Keratinocyte (primary cell): ENCODE measurements around the gene MAGEA2B. TPM values are rescaled to one million over a fixed set of nuclear protein-coding genes. Genes with fewer than 3 reads are reported as not detected.
"Not testable (repeated sequence)": the region's sequence is repeated elsewhere in the genome, so short reads cannot be mapped to it uniquely, and the experiment has no call there.

Experiments
- DNase-seq: peaks from one replicate; pipeline ENCODE4 v3.0.0-alpha.2; 2011; ENCODE audit warnings: low read depth, missing footprints, low spot score
- FAIRE-seq: peaks from 2 replicates; lab custom pipeline; 2011; peaks lifted over from hg19 to GRCh38; lab: Jason Lieb, UNC
- H2AFZ ChIP-seq: 2 replicates; pipeline ENCODE4 v1.6.0; 2012; ENCODE audit warnings: low read length, control low read depth, inconsistent platforms; ENCODE audit not compliant: control insufficient read depth
- H3K27ac ChIP-seq: 2 replicates; pipeline ENCODE4 v1.5.1; 2011; ENCODE audit warnings: low read length; ENCODE audit not compliant: control insufficient read depth, insufficient read depth
- H3K27me3 ChIP-seq: 3 replicates; pipeline ENCODE4 v1.6.0; 2011; ENCODE audit warnings: low read length; ENCODE audit not compliant: control insufficient read depth, insufficient read depth; ENCODE audit errors: extremely low read depth
- H3K36me3 ChIP-seq, 2 experiments: 2 replicates in 1 of 2; 3 replicates in 1 of 2; pipeline ENCODE4 v1.5.1; 2011; ENCODE audit warnings: low read length in 2 of 2, mild to moderate bottlenecking in 1 of 2; ENCODE audit not compliant: control insufficient read depth in 2 of 2, insufficient read depth in 2 of 2; ENCODE audit errors: extremely low read depth in 1 of 2
- H3K4me1 ChIP-seq: 3 replicates; pipeline ENCODE4 v1.5.1; 2011; ENCODE audit warnings: low read length; ENCODE audit not compliant: control insufficient read depth, insufficient read depth; ENCODE audit errors: extremely low read depth
- H3K4me2 ChIP-seq: 3 replicates; pipeline ENCODE4 v1.6.0; 2011; ENCODE audit warnings: low read depth, low read length; ENCODE audit not compliant: control insufficient read depth, insufficient read depth; ENCODE audit errors: extremely low read depth
- H3K4me3 ChIP-seq, 3 experiments: fragments of 200-600 bp in 1 of 3; sonication (generic) in 1 of 3; 2 replicates in 2 of 3; 3 replicates in 1 of 3; pipeline ENCODE4 v1.5.1; 2011 to 2016; ENCODE audit warnings: low read length in 3 of 3, mild to moderate bottlenecking in 3 of 3, control low read depth in 2 of 3, inconsistent platforms in 1 of 3, low read depth in 1 of 3, mixed read lengths in 1 of 3, mixed run types in 1 of 3, moderate library complexity in 1 of 3; ENCODE audit not compliant: control insufficient read depth in 2 of 3, insufficient read depth in 2 of 3; ENCODE audit errors: extremely low read depth in 1 of 3
- H3K79me2 ChIP-seq: 2 replicates; pipeline ENCODE4 v1.6.0; 2012; ENCODE audit warnings: low read length; ENCODE audit not compliant: control insufficient read depth, insufficient read depth
- H3K9ac ChIP-seq: 3 replicates; pipeline ENCODE4 v1.6.0; 2011; ENCODE audit warnings: low read length; ENCODE audit not compliant: control insufficient read depth, insufficient read depth; ENCODE audit errors: extremely low read depth
- H3K9me1 ChIP-seq: 3 replicates; pipeline ENCODE4 v1.6.0; 2011; ENCODE audit warnings: low read length; ENCODE audit not compliant: control insufficient read depth, insufficient read depth; ENCODE audit errors: extremely low read depth
- H3K9me3 ChIP-seq: 2 replicates; pipeline ENCODE4 v1.5.1; 2012; ENCODE audit warnings: low read depth, low read length; ENCODE audit not compliant: control insufficient read depth
- H4K20me1 ChIP-seq: 3 replicates; pipeline ENCODE4 v1.6.0; 2011; ENCODE audit warnings: low read length; ENCODE audit not compliant: control insufficient read depth, insufficient read depth; ENCODE audit errors: extremely low read depth
- dilution Hi-C: fragments of 300-500 bp; cut with MboI; formaldehyde crosslinking; loops from one replicate; pipeline ENCODE4 v1.7.0; 2020; ENCODE audit warnings: low sequenced_read_pairs; ENCODE audit not compliant: extremely low pct_ligation_motif_present
- polyA plus RNA-seq, 5 experiments: library from polyadenylated mRNA; depleted of rRNA in 3 of 5; stranded (reverse) in 3 of 5; stranded (forward) in 1 of 5; unstranded in 1 of 5; fragments of >200 nt; gene quantifications; 1 replicate in 1 of 5; 2 replicates in 3 of 5; 3 replicates in 1 of 5; pipeline versions ENCODE4 v1.2.1 to v1.2.3, GENCODE V29; 2011 to 2012; ENCODE audit warnings: missing spikeins in 2 of 5, low read depth in 1 of 5, low replicate concordance in 1 of 5

MAGEA2B gene
- polyA plus RNA-seq, 1 donor (not counting 4 experiments of a cell fraction or from before 2014, with no cell fraction given): not detected

GRCh38 chrX:152697952-152698931 lies 16.2 kb upstream of the MAGEA2B start, which contains the start of gene MAGEA3:
Gene MAGEA3, plus strand, starts transcription at chrX:152698794. Its CDS starts 2,039 bp downstream, at chrX:152700833.
- H3K9ac ChIP-seq, H2AFZ ChIP-seq, H3K4me1 ChIP-seq, H4K20me1 ChIP-seq, H3K27ac ChIP-seq, H3K4me2 ChIP-seq, H3K9me3 ChIP-seq, DNase-seq, dilution Hi-C loops, H3K79me2 ChIP-seq, H3K27me3 ChIP-seq, H3K36me3 ChIP-seq, H3K9me1 ChIP-seq, FAIRE-seq, H3K4me3 ChIP-seq: not testable (repeated sequence)

DNA sequence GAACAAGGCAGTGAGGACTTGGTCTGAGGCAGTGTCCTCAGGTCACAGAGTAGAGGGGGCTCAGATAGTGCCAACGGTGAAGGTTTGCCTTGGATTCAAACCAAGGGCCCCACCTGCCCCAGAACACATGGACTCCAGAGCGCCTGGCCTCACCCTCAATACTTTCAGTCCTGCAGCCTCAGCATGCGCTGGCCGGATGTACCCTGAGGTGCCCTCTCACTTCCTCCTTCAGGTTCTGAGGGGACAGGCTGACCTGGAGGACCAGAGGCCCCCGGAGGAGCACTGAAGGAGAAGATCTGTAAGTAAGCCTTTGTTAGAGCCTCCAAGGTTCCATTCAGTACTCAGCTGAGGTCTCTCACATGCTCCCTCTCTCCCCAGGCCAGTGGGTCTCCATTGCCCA lies 14.0 kb upstream of the MAGEA2B start:
- FAIRE-seq, H2AFZ ChIP-seq, H3K27me3 ChIP-seq, H3K27ac ChIP-seq, H3K9me1 ChIP-seq, DNase-seq, H3K36me3 ChIP-seq, H4K20me1 ChIP-seq, H3K9ac ChIP-seq, H3K4me1 ChIP-seq, H3K4me2 ChIP-seq, H3K9me3 ChIP-seq, H3K4me3 ChIP-seq, H3K79me2 ChIP-seq, dilution Hi-C loops: not testable (repeated sequence)

DNA sequence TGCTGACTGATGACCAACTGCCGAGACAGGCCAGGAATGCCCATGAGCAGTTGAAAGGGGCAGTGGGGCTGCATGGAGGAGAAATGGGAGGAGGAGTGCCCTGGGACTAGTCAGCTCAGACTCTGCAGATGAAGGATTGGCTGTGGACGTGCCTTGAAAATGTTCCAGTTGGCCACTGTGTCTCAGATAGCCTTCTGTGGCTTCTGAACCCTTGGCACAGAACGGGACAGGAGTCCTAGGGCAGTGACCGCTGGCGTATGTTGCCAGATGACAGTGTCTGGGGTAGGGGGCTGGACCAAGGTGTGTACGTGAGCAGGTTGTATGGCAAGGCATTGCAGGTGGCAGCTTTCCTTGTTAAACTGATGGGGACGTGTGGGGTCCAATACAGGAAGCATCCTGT lies 7.9 kb upstream of the MAGEA2B start:
- H3K27me3 ChIP-seq, dilution Hi-C loops, H3K9ac ChIP-seq, H3K9me3 ChIP-seq, H3K4me3 ChIP-seq, H3K36me3 ChIP-seq, FAIRE-seq, DNase-seq, H3K4me2 ChIP-seq, H2AFZ ChIP-seq, H4K20me1 ChIP-seq, H3K9me1 ChIP-seq, H3K79me2 ChIP-seq, H3K4me1 ChIP-seq, H3K27ac ChIP-seq: not testable (repeated sequence)

DNA sequence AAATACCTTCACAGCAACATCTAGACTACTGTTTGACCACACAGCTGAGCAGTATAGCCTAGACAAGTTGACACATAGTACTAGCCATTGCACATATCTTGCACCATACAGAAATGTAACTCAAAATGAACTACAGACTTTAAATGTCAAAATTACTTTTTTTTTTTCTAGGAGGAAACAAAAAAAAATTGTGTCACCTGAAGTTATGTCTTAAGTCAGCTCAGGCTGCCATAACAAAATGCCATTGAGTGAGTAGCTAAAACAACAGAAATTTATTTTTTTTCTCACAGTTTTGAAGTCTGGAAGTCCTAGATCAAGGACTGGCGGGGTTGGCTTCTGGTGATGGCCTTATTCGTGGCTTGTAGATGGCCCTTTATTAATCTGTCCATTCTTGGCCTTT lies 5.3 kb upstream of the MAGEA2B start, which contains the start of gene CSAG2:
Gene CSAG2 (minus strand): TSS at position 101 of the 400 bp plus-strand sequence. CDS start 161 bp downstream, outside the sequence.
- DNase-seq, H3K36me3 ChIP-seq, H3K9me3 ChIP-seq, H2AFZ ChIP-seq, H3K4me3 ChIP-seq, dilution Hi-C loops, H3K27ac ChIP-seq, H3K9me1 ChIP-seq, H3K4me2 ChIP-seq, H3K27me3 ChIP-seq, H3K79me2 ChIP-seq, H4K20me1 ChIP-seq, FAIRE-seq, H3K4me1 ChIP-seq, H3K9ac ChIP-seq: not testable (repeated sequence)

- DNase-seq, H3K27me3 ChIP-seq, H3K4me3 ChIP-seq, FAIRE-seq, H3K9me1 ChIP-seq, H3K4me1 ChIP-seq, H3K9me3 ChIP-seq, H3K9ac ChIP-seq, H3K79me2 ChIP-seq, dilution Hi-C loops, H3K36me3 ChIP-seq, H2AFZ ChIP-seq, H3K4me2 ChIP-seq, H4K20me1 ChIP-seq, H3K27ac ChIP-seq: not testable (repeated sequence)
Observed at GRCh38 chrX:152713195-152713594, 1.2 kb upstream of the MAGEA2B start.
